HL-60 (cell line): ENCODE data around the gene STT3B.
"Not testable (repeated sequence)": the region's sequence is repeated elsewhere in the genome, so short reads cannot be mapped to it uniquely, and the experiment has no call there.

Experiments used
- DNase-seq, 2 experiments: peaks; one replicate each; pipeline ENCODE4 v3.0.0-alpha.2; 2010 to 2020; ENCODE audit warnings: low read depth in 1 of 2, low spot score in 1 of 2
- H3K27ac ChIP-seq: fragments of 250-450 bp; sonication (Bioruptor Pico); replicated peaks from 2 replicates; pipeline ENCODE4 v1.5.1; 2020; ENCODE audit warnings: mild to moderate bottlenecking, moderate library complexity
- H3K27me3 ChIP-seq: fragments of 250-450 bp; sonication (Bioruptor Pico); 2 replicates; pipeline ENCODE4 v1.5.1; 2021; ENCODE audit warnings: mild to moderate bottlenecking, moderate library complexity; ENCODE audit not compliant: insufficient read depth, poor library complexity, severe bottlenecking
- H3K4me3 ChIP-seq: replicated peaks from 2 replicates; pipeline ENCODE4 v1.5.1; 2011; ENCODE audit warnings: mild to moderate bottlenecking, control low read depth, low read length; ENCODE audit not compliant: insufficient read depth
- GABPA ChIP-seq: IDR thresholded peaks from 2 replicates; pipeline ENCODE4 v1.6.1; 2012; ENCODE audit warnings: low read depth
- POLR2AphosphoS5 ChIP-seq: IDR thresholded peaks from 2 replicates; pipeline ENCODE4 v1.6.1; 2012; ENCODE audit warnings: low read depth
- SPI1 ChIP-seq: IDR thresholded peaks from 2 replicates; pipeline ENCODE4 v1.6.1; 2012; ENCODE audit warnings: low read depth, mild to moderate bottlenecking, borderline replicate concordance
- TF ChIP-seq, protein P1 (sequence below): IDR thresholded peaks from 2 replicates; pipeline ENCODE4 v1.6.1; 2012; ENCODE audit warnings: low read depth; ENCODE audit not compliant: insufficient replicate concordance
- TF ChIP-seq, protein P2 (sequence below): IDR thresholded peaks from one replicate; pipeline ENCODE4 v1.5.1; 2011; ENCODE audit warnings: low read length, control low read depth, inconsistent platforms; ENCODE audit not compliant: insufficient read depth

STT3B gene

DNA sequence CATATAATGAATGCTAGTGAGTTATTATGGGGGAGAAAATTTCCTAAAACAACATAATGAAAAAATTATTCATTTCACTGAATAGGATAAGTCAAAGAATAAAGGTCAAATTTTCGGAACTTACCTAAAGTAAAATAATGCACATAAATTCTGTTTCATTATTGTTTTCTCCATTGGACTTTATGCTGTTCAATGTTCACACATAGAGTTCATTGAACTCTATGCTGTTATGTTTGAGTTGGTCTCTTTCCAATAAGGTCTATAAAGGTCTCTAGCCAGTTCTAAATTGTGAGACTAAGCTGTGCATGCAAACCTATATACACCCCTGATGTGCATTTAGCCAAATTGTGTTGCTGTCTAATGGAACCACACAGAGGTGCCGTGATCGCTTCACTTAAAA lies 28.5 kb upstream of the STT3B start:
- Histone ChIP-seq H3K27ac (no peak overlapping the region), H3K27me3 (no peaks in the 10 kb centered on the region), H3K4me3 (no peak overlapping the region)
- DNase-seq = no peak
- TF ChIP-seq SPI1 (no peak), GABPA (no peak), POLR2AphosphoS5 (no peak)
- TF ChIP-seq, protein P1, sequence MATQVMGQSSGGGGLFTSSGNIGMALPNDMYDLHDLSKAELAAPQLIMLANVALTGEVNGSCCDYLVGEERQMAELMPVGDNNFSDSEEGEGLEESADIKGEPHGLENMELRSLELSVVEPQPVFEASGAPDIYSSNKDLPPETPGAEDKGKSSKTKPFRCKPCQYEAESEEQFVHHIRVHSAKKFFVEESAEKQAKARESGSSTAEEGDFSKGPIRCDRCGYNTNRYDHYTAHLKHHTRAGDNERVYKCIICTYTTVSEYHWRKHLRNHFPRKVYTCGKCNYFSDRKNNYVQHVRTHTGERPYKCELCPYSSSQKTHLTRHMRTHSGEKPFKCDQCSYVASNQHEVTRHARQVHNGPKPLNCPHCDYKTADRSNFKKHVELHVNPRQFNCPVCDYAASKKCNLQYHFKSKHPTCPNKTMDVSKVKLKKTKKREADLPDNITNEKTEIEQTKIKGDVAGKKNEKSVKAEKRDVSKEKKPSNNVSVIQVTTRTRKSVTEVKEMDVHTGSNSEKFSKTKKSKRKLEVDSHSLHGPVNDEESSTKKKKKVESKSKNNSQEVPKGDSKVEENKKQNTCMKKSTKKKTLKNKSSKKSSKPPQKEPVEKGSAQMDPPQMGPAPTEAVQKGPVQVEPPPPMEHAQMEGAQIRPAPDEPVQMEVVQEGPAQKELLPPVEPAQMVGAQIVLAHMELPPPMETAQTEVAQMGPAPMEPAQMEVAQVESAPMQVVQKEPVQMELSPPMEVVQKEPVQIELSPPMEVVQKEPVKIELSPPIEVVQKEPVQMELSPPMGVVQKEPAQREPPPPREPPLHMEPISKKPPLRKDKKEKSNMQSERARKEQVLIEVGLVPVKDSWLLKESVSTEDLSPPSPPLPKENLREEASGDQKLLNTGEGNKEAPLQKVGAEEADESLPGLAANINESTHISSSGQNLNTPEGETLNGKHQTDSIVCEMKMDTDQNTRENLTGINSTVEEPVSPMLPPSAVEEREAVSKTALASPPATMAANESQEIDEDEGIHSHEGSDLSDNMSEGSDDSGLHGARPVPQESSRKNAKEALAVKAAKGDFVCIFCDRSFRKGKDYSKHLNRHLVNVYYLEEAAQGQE = no peak
- TF ChIP-seq, protein P2, sequence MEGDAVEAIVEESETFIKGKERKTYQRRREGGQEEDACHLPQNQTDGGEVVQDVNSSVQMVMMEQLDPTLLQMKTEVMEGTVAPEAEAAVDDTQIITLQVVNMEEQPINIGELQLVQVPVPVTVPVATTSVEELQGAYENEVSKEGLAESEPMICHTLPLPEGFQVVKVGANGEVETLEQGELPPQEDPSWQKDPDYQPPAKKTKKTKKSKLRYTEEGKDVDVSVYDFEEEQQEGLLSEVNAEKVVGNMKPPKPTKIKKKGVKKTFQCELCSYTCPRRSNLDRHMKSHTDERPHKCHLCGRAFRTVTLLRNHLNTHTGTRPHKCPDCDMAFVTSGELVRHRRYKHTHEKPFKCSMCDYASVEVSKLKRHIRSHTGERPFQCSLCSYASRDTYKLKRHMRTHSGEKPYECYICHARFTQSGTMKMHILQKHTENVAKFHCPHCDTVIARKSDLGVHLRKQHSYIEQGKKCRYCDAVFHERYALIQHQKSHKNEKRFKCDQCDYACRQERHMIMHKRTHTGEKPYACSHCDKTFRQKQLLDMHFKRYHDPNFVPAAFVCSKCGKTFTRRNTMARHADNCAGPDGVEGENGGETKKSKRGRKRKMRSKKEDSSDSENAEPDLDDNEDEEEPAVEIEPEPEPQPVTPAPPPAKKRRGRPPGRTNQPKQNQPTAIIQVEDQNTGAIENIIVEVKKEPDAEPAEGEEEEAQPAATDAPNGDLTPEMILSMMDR = no peak

DNA sequence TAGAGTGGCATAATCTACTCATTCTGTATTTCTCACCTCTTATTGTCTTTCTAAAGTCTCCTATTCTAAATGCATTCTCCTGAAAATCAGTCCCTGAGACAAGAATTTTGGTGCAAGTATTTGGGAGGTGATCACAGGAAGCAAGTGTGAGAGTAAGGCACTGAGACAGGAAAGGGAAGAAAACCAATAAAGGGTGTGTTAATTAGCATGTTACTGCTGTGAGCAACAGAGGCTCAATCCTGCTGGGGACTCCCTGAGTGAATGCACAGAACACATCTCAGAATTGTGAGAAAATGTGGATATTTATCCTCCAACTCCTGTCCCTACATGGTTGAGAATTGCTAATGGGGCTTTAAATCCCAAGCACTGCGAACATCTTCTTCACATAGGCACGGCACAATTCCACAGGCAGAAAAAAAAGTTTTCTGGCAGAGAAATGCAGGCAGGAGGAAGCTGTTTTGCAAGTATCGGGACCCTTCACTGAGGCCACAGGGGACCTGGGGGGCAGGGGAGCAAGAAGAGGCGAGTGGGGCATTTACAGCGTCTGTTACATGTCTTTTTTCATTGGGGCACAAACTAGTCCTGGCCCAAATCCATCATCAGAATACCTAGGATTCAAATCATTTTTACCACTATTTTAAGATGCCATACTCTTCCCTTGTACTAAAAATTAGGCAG lies 27.2 kb upstream of the STT3B start:
- no peak for TF ChIP-seq SPI1
- TF ChIP-seq, protein P1 = no peak
- TF ChIP-seq, protein P2 = no peak
- TF ChIP-seq POLR2AphosphoS5 = no peak
- TF ChIP-seq GABPA = no peak
- Histone ChIP-seq H3K27me3 (no peaks in the 10 kb centered on the region), H3K4me3 (no peak overlapping the region), H3K27ac (no peak overlapping the region)
- DNase-seq = no peak

DNA sequence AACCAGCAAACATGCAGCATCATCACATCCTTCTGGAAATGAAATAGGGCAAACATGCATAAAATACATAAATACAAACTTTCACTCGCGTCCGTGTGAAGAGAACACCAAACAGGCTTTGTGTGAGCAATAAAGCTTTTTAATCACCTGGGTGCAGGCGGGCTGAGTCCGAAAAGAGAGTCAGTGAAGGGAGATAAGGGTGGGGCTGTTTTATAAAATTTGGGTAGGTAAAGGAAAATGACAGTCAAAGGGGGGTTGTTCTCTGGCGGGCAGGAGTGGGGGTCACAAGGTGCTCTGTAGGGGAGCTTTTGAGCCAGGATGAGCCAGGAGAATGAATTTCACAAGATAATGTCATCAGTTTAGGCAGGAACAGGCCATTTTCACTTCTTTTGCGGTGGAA lies 26.2 kb upstream of the STT3B start:
- H3K27me3 ChIP-seq, DNase-seq: not testable (repeated sequence)

DNA sequence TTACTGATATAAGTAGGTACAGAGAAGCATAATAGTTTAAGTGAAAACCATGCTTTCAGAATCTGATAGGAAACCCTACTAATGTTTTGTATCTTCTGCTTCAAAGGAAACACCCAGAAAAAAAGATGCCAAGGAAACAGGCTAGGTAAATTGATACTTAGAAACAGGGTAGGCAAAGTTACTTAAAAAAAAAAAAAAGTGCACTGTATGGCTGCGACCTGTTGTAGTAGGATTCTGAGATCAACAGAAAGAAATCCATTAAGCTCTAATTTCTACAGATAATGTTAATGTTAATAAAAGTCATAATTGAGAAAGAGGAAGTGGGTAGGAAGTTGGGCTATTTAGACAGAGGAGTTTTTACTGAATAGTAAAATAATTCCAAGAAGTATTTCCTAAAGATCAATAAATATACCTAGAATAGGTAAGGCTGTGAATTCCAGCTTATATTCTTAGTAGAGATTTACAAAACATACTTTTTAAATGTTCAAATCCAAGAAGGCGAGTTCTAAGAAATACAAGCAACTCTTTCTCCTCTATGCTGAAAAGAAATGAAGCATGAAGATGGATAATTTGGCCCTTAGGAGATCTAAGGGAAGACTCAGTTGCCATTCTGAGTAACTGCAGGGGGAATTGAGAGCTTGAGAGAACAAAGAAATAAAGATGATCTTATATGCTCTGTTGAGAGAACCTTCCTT lies 24.1 kb upstream of the STT3B start:
- H3K27me3 ChIP-seq = no peaks in the 10 kb centered on the region
- H3K4me3 ChIP-seq = no peak overlapping the region
- no peak for DNase-seq
- H3K27ac ChIP-seq = no peak overlapping the region
- TF ChIP-seq GABPA (no peak), SPI1 (peak; percentile 75)
- TF ChIP-seq, protein P1 = no peak
- TF ChIP-seq, protein P2 = no peak

More for the DNA sequence above, 26.2 kb upstream of the STT3B start:
- H3K27ac ChIP-seq, H3K4me3 ChIP-seq: not testable (repeated sequence)
